Measurements from ENCODE around the gene PET100. TPM values are rescaled to one million over a fixed set of nuclear protein-coding genes. Genes with fewer than 3 reads are reported as not detected.

Gene PET100
- total and polyA plus RNA-seq, 2 donors, result 17.5 to 61.8 TPM

DNA sequence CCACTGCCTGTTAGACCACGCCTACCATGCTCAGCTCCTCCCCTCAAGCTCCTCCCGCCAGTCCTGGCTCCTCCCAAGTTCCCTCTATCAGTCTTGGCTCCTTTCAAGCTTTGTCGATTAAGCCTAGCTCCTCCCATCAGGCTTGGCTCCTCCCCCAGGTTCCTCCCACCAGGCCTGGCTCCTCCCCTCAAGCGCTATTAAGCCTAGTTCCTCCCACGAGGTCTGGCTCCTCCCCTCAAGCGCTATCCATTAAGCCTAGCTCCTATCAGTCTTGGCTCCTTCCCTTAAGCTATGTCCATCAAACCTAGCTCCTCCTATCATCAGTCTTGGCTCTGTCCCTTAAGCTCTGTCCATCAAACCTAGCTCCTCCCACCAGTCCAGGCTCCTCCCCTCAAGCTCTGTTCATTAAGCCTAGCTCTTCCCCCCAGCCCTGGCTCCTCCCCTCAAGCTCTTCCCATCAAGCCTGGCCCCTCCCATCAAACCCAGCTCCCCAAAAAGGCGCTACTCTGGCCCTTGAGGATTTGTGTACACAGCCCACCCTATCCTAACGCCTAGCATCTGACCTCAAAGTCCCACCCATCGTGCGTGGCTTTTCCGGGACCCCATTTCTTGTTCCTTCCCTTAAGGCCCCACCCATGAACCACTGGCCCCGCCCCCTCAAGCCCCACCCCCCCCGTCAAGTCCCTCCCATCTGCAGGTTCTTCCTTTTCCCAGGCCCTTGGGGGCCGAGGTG is 23.9 kb upstream of the PET100 start:
- Histone ChIP-seq H3K27ac (ENCODE audit: low read depth) (no peak overlapping the region), H3K4me1 (ENCODE audit: insufficient read depth) (no peaks in the 10 kb centered on the region), H3K4me3 (ENCODE audit: low read depth, low read length) (no peak overlapping the region), H3K36me3 (ENCODE audit: insufficient read depth) (no peaks in the 10 kb centered on the region)
- WGBS, result 72% methylated on average over 14 of the region's 14 CpGs
- no peak for DNase-seq (ENCODE audit: extremely low spot score)

DNA sequence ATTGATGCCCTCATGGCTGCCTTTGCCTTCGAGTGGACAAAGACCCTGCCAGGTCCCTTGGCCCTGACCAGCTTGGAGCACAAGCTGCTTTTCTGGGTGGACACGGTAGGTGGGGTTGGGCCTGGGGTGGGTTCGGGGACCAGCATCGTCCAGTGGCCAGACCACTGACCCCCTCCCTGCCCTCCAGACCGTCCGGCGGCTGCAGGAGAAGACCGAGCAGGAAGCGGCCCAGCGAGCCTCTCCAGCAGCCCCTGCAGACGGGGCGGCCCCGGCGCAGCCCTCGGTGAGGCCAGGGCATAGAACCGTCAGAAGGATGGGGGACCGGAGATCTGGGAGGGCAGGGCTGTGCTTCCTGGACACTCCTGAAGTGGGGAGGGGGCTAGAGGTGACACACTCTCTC is 23.3 kb upstream of the PET100 start:
- whole genome bisulfite sequencing, result 71% methylated on average over 17 of the region's 17 CpGs
- Histone ChIP-seq H3K36me3 (ENCODE audit: insufficient read depth) (no peaks in the 10 kb centered on the region), H3K4me3 (ENCODE audit: low read depth, low read length) (no peak overlapping the region), H3K4me1 (ENCODE audit: insufficient read depth) (no peaks in the 10 kb centered on the region), H3K27ac (ENCODE audit: low read depth) (no peak overlapping the region)
- DNase-seq (ENCODE audit: extremely low spot score), result no peak

DNA sequence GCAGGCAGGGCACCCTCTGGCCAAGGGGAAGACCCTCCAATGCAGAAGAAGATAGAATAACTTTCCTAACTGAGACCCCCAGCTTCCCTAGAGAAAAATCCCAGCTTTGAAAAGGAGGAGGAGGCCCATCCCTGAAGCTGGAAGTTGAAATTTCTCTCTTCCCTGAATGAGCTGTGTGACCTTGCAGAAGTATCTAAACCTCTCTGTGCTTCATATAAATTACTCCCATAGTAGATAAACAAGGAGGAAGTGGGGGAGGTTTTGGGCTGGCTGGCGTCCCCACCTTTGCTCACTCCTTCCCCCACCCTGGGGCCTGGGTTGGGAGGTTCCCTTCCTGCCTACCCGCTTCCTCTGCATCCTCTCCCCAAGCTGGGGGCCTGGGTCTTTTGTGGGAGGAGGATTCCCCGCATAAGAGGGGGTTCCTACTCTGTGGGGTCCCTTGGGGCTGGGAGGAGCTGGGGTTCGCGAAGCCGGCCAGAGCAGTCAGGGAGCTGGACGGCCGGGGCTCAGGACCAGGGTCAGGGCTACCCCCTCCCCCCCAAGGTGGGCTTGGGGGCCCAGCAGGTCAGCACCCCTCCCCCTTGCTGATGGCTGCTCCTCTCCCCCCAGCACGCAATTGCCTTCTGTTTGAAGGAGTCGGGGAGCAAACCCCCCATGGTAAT is 22.2 kb upstream of the PET100 start:
- H3K4me3 ChIP-seq (ENCODE audit: low read depth, low read length), result no peak overlapping the region
- no peaks in the 10 kb centered on the region for H3K36me3 ChIP-seq (ENCODE audit: insufficient read depth)
- no peak for DNase-seq (ENCODE audit: extremely low spot score)
- no peaks in the 10 kb centered on the region for H3K4me1 ChIP-seq (ENCODE audit: insufficient read depth)
- H3K27ac ChIP-seq (ENCODE audit: low read depth), result no peak overlapping the region
- WGBS, result 80% methylated on average over 10 of the region's 10 CpGs

DNA sequence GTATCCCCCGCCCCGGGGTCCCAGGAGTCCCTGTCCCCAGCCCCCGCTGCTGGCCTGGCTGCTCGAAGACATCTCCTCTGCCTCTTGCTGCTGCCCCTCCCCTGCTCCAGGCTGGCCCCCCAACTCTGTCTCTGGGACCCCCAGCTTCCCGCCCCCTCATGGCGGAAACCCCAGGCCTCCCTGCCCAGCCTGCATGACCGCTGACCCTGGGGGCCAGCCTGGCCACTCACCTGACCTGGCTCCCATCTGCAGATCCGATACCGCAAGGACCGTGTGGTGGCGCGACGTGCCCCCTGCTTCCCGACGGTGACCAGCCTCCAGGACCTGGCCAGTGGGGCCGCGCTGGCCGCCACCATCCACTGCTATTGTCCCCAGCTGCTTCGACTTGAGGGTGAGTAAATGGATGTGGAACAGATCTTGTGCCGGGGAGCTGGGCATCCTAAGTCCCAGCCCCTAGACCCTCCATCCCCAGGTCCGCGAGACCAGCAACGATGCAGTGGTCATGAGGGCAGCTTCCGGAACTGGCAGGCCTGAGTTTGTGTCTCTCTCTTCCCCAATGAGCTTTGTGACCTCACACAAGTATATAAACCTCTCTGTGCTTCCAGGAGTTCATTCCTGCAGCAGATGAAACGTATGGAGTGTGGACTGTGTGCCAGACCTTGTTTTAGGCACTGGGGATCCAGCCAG is 21.6 kb upstream of the PET100 start:
- Histone ChIP-seq H3K4me3 (ENCODE audit: low read depth, low read length) (no peak overlapping the region), H3K36me3 (ENCODE audit: insufficient read depth) (no peaks in the 10 kb centered on the region), H3K4me1 (ENCODE audit: insufficient read depth) (no peaks in the 10 kb centered on the region), H3K27ac (ENCODE audit: low read depth) (no peak overlapping the region)
- no peak for DNase-seq (ENCODE audit: extremely low spot score)
- WGBS, result 86% methylated on average over 25 of the region's 25 CpGs

DNA sequence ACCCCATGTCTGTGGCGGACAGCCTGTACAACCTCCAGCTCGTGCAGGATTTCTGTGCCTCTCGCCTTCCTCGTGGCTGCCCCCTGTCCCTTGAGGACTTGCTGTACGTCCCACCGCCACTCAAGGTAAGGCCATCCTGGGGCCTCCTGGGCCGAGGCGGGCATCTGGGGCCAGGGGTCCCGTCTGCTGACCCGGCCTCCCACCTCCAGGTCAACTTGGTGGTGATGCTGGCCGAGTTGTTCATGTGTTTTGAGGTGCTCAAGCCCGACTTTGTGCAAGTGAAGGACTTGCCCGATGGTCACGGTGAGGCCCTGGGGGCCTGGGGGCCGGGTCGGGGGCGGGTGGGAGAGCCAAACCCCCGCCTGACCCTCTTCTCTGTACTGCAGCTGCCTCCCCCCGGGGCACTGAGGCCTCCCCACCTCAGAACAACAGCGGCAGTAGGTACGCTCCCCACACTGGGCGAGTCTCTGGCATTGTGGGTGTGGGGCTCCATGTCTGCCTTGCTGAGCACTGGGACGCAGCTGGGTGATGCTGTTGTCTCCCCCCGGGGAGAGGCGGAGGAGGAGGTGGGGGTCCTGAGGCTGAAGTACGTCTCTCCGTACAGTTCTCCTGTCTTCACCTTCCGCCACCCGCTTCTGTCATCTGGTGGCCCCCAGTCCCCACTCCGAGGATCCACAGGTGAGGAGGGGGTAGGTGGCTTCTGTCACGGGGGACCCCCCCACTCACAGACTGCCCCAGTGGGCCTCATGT is 18.9 kb upstream of the PET100 start:
- no peaks in the 10 kb centered on the region for H3K36me3 ChIP-seq (ENCODE audit: insufficient read depth)
- H3K4me1 ChIP-seq (ENCODE audit: insufficient read depth), result no peaks in the 10 kb centered on the region
- 80% methylated on average over 31 of the region's 31 CpGs for WGBS
- H3K4me3 ChIP-seq (ENCODE audit: low read depth, low read length), result no peak overlapping the region
- H3K27ac ChIP-seq (ENCODE audit: low read depth), result no peak overlapping the region
- DNase-seq (ENCODE audit: extremely low spot score), result no peak

DNA sequence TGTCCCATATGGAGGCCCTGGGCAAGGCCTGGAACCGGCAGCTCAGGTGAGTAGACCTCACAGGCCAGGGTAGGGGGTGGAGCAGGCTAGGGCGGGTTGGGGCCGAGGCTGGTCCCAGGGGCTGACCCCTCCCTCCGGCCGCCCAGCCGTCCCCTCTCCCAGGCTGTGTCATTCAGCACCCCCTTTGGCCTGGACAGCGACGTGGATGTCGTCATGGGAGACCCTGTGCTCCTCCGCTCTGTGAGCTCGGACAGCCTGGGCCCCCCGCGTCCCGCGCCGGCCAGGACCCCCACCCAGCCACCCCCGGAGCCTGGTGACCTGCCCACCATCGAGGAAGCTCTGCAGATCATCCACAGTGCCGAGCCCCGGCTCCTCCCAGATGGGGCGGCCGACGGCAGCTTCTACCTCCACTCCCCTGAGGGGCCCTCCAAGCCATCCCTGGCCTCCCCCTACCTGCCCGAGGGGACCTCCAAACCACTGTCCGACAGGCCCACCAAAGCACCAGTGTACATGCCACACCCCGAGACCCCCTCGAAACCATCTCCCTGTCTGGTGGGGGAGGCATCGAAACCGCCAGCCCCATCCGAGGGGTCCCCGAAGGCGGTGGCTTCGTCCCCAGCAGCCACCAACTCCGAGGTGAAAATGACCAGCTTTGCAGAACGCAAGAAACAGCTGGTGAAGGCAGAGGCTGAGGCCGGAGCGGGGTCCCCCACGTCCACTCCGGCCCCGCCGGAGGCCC is 17.9 kb upstream of the PET100 start:
- H3K27ac ChIP-seq (ENCODE audit: low read depth), result no peak overlapping the region
- no peak for DNase-seq (ENCODE audit: extremely low spot score)
- no peaks in the 10 kb centered on the region for H3K36me3 ChIP-seq (ENCODE audit: insufficient read depth)
- 78% methylated on average over 41 of the region's 41 CpGs for WGBS
- H3K4me3 ChIP-seq (ENCODE audit: low read depth, low read length), result no peak overlapping the region
- no peaks in the 10 kb centered on the region for H3K4me1 ChIP-seq (ENCODE audit: insufficient read depth)

DNA sequence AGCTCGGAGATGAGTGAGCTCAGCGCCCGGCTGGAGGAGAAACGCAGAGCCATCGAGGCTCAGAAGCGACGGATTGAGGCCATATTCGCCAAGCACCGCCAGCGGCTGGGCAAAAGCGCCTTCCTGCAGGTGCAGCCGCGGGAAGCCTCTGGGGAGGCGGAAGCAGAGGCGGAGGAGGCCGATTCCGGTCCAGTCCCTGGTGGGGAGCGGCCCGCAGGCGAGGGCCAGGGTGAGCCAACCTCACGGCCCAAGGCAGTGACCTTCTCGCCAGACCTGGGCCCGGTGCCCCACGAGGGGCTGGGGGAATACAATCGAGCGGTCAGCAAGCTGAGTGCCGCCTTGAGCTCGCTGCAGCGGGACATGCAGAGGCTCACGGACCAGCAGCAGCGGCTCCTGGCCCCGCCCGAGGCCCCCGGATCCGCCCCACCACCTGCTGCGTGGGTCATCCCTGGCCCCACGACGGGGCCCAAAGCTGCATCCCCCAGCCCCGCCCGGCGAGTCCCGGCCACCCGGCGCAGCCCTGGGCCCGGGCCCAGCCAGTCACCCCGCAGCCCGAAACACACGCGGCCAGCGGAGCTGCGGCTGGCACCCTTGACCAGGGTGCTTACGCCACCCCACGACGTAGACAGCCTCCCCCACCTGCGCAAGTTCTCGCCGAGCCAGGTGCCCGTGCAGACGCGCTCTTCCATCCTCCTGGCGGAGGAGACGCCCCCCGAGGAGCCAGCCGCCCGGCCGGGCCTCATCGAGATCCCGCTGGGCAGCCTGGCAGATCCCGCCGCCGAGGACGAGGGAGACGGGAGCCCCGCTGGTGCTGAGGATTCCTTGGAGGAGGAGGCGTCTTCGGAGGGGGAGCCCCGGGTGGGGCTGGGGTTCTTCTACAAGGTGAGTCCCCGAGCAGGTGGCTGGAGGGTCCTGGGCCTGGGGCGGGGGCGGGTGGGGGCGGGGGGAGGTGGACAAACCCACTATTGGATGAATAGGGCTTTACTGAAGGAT is 17.0 kb upstream of the PET100 start:
- Histone ChIP-seq H3K27ac (ENCODE audit: low read depth) (no peak overlapping the region), H3K4me1 (ENCODE audit: insufficient read depth) (no peaks in the 10 kb centered on the region), H3K36me3 (ENCODE audit: insufficient read depth) (no peaks in the 10 kb centered on the region), H3K4me3 (ENCODE audit: low read depth, low read length) (no peak overlapping the region)
- no peak for DNase-seq (ENCODE audit: extremely low spot score)
- 92% methylated on average over 81 of the region's 81 CpGs for WGBS

DNA sequence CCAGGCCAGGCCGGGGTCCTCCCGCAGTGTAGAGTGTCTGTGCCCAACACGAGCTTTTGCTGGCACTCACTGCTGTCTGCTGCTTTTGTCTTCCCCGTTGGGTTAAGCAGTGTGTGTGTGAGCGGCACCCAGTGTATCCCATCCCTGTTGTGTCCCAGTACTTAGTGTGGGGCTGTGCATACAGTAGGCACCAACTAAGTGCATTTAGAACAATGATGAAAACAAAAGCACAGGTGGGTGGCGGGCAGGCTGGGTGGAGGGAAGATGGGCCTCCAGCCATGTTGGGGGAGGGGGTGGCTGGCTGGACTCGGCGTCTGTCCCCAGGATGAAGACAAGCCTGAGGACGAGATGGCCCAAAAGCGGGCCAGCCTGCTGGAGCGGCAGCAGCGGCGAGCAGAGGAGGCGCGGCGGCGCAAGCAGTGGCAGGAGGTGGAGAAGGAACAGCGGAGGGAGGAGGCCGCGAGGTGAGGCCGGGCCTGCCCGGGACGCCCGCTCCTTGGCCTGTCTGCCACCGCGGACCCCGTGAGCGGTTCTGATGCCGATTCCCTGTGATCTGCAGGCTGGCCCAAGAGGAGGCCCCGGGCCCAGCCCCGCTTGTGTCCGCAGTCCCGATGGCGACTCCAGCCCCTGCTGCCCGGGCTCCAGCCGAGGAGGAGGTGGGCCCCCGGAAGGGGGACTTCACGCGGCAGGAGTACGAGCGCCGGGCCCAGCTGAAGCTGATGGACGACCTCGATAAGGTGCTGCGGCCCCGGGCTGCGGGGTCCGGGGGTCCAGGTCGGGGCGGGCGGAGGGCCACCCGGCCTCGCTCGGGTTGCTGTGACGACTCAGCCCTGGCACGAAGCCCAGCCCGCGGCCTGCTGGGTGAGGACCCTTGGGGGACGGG is 14.5 kb upstream of the PET100 start:
- H3K4me1 ChIP-seq (ENCODE audit: insufficient read depth), result no peaks in the 10 kb centered on the region
- H3K36me3 ChIP-seq (ENCODE audit: insufficient read depth), result no peaks in the 10 kb centered on the region
- no peak for DNase-seq (ENCODE audit: extremely low spot score)
- H3K4me3 ChIP-seq (ENCODE audit: low read depth, low read length), result no peak overlapping the region
- H3K27ac ChIP-seq (ENCODE audit: low read depth), result no peak overlapping the region
- WGBS, result 82% methylated on average over 59 of the region's 59 CpGs

DNA sequence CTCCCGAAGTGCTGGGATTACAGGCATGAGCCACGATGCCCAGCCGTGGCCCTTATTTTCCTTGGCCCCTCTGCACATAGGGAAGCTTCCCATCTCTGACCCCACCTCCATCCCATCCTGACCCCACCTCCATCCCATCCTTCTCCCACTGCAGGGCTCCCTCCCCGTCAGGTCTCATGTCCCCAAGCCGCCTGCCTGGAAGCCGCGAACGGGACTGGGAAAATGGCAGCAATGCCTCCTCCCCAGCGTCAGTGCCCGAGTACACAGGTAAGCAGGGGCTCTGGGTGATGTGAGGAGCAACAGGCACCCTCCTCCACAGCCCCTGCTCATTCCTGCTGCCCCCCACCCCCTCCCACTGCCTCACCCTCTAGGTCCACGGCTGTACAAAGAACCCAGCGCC is 12.4 kb upstream of the PET100 start:
- DNase-seq (ENCODE audit: extremely low spot score), result no peak
- no peak overlapping the region for H3K27ac ChIP-seq (ENCODE audit: low read depth)
- peaks cover 3% of the 10 kb centered on the region for H3K36me3 ChIP-seq (ENCODE audit: insufficient read depth)
- WGBS, result 90% methylated on average over 12 of the region's 12 CpGs
- no peak overlapping the region for H3K4me3 ChIP-seq (ENCODE audit: low read depth, low read length)
- H3K4me1 ChIP-seq (ENCODE audit: insufficient read depth), result no peaks in the 10 kb centered on the region

DNA sequence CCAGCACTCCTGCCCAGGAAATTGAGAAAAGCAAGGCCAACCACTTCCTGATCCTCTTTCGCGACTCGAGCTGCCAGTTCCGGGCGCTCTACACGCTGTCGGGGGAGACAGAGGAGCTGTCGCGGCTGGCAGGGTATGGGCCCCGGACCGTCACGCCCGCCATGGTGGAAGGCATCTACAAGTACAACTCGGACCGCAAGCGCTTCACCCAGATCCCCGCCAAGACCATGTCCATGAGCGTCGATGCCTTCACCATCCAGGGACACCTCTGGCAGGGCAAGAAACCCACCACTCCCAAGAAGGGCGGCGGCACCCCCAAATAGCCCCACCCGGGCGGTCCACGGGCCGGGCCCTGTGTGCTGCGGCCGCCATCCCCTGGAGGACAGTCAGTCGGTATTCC is 11.9 kb upstream of the PET100 start:
- H3K36me3 ChIP-seq (ENCODE audit: insufficient read depth), result peaks cover 4% of the 10 kb centered on the region

DNA sequence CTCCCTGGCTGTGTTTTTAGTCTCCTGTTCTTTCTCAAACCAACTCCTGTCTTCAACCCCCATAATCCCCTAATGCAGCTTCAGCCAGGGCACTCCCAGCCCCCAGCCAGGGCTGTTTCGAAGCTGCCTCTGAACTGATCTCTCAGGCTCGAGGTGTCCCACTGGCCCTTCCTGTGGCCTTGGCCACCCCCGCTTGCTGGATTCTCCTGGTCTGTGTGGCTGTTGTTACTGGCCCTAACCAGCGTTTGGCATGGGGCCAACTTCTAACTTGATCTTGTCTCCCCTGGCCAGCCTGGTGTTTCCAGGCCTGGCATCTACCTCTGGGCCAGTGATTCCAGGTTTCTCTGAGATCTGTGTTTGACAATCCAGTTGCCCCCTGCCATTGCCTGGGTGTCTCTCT is 11.2 kb upstream of the PET100 start:
- no peak for DNase-seq (ENCODE audit: extremely low spot score)
- H3K4me3 ChIP-seq (ENCODE audit: low read depth, low read length), result no peak overlapping the region
- H3K36me3 ChIP-seq (ENCODE audit: insufficient read depth), result peaks cover 4% of the 10 kb centered on the region
- no peaks in the 10 kb centered on the region for H3K4me1 ChIP-seq (ENCODE audit: insufficient read depth)
- H3K27ac ChIP-seq (ENCODE audit: low read depth), result no peak overlapping the region
- 49% methylated on average over 4 of the region's 4 CpGs for WGBS

More for the DNA sequence above, 11.9 kb upstream of the PET100 start:
- no peaks in the 10 kb centered on the region for H3K4me1 ChIP-seq (ENCODE audit: insufficient read depth)
- no peak overlapping the region for H3K4me3 ChIP-seq (ENCODE audit: low read depth, low read length)
- no peak for DNase-seq (ENCODE audit: extremely low spot score)
- WGBS, result 88% methylated on average over 28 of the region's 28 CpGs
- H3K27ac ChIP-seq (ENCODE audit: low read depth), result no peak overlapping the region
